HEK293T (cell line): ENCODE results near the gene UVSSA.

Experiments
- CTCF ChIA-PET: fragments of 350-600 bp; formaldehyde crosslinking; extraction: SDS; loops from one replicate; lab custom pipeline; 2021; ENCODE audit warnings: antibody characterized with exemption, inconsistent platforms; lab: Yijun Ruan, JAX
- POLR2A ChIA-PET: fragments of 350-600 bp; formaldehyde crosslinking; extraction: SDS; loops from one replicate; lab custom pipeline; 2020; ENCODE audit warnings: antibody characterized with exemption, inconsistent platforms; lab: Yijun Ruan, JAX
- DNase-seq: peaks from one replicate; pipeline ENCODE4 v3.0.0; 2012; ENCODE audit warnings: mixed read lengths; ENCODE audit errors: extremely low spot score
- ARNT ChIP-seq: fragments of 450-650 bp; IDR thresholded peaks from 2 replicates; pipeline ENCODE4 v1.6.1; 2017; ENCODE audit warnings: mild to moderate bottlenecking
- BHLHE40 ChIP-seq: fragments of 450-650 bp; IDR thresholded peaks from 2 replicates; pipeline ENCODE4 v1.6.1; 2016; ENCODE audit warnings: mild to moderate bottlenecking, moderate library complexity, borderline replicate concordance
- CTBP1 ChIP-seq: fragments of 450-650 bp; IDR thresholded peaks from 2 replicates; pipeline ENCODE4 v1.6.1; 2016; ENCODE audit warnings: borderline replicate concordance
- ELF4 ChIP-seq: fragments of 450-650 bp; IDR thresholded peaks from 2 replicates; pipeline ENCODE4 v1.6.1; 2017; ENCODE audit warnings: antibody characterized with exemption
- FOXA1 ChIP-seq: fragments of 450-650 bp; IDR thresholded peaks from 2 replicates; pipeline ENCODE4 v1.6.1; 2016; ENCODE audit warnings: mild to moderate bottlenecking
- FOXK2 ChIP-seq: fragments of 450-650 bp; IDR thresholded peaks from 2 replicates; pipeline ENCODE4 v1.6.1; 2016; ENCODE audit warnings: mild to moderate bottlenecking
- FOXM1 ChIP-seq: fragments of 450-650 bp; IDR thresholded peaks from 2 replicates; pipeline ENCODE4 v1.6.1; 2017; ENCODE audit warnings: mild to moderate bottlenecking, borderline replicate concordance
- HDGF ChIP-seq: fragments of 450-650 bp; IDR thresholded peaks from 2 replicates; pipeline ENCODE4 v1.6.1; 2017; ENCODE audit warnings: antibody characterized with exemption, borderline replicate concordance
- L3MBTL2 ChIP-seq: fragments of 450-650 bp; conservative IDR thresholded peaks from 2 replicates; pipeline ENCODE4 v1.6.1; 2016; ENCODE audit warnings: mild to moderate bottlenecking
- LEF1 ChIP-seq: fragments of 450-650 bp; IDR thresholded peaks from 2 replicates; pipeline ENCODE4 v1.6.1; 2017; ENCODE audit warnings: mild to moderate bottlenecking, borderline replicate concordance
- NFRKB ChIP-seq: fragments of 450-650 bp; IDR thresholded peaks from 2 replicates; pipeline ENCODE4 v1.6.1; 2016; ENCODE audit warnings: mild to moderate bottlenecking, moderate library complexity
- PKNOX1 ChIP-seq: fragments of 450-650 bp; IDR thresholded peaks from 2 replicates; pipeline ENCODE4 v1.6.1; 2016
- SP1 ChIP-seq: fragments of 450-650 bp; IDR thresholded peaks from 2 replicates; pipeline ENCODE4 v1.6.1; 2017
- SUZ12 ChIP-seq: fragments of 450-650 bp; IDR thresholded peaks from 2 replicates; pipeline ENCODE4 v1.6.1; 2016; ENCODE audit warnings: mild to moderate bottlenecking
- TARDBP ChIP-seq: fragments of 450-650 bp; IDR thresholded peaks from 2 replicates; pipeline ENCODE4 v1.6.1; 2016
- ZNF384 ChIP-seq: fragments of 450-650 bp; IDR thresholded peaks from 2 replicates; pipeline ENCODE4 v1.6.1; 2016

Gene UVSSA

GRCh38 chr4:1377606-1378261 lies 30.7 kb downstream of the UVSSA start:
- ChIA-PET POLR2A (no interaction called here), CTCF (interaction anchor here (1.2 kb wide), 1 partner anchor 22 kb away, joined by 6 read pairs; no protein-coding TSS in a partner anchor)
- no peak for DNase-seq
- no peak for TF ChIP-seq SUZ12
- no peak for TF ChIP-seq ELF4

GRCh38 chr4:1378559-1379231 lies 31.7 kb downstream of the UVSSA start:
- POLR2A ChIA-PET: no interaction called here
- DNase-seq: no peak
- TF ChIP-seq PKNOX1 (no peak), HDGF (no peak), ZNF384 (no peak), L3MBTL2 (no peak), FOXA1 (no peak), LEF1 (no peak), BHLHE40 (no peak), CTBP1 (no peak), NFRKB (no peak), FOXM1 (no peak), ARNT (no peak), SUZ12 (no peak), SP1 (no peak), TARDBP (no peak), FOXK2 (no peak)
- CTCF ChIA-PET: no interaction called here

GRCh38 chr4:1379351-1379781 lies 32.4 kb downstream of the UVSSA start:
- TF ChIP-seq PKNOX1: no peak
- TF ChIP-seq FOXK2: no peak
- TF ChIP-seq TARDBP: no peak
- no peak for TF ChIP-seq SUZ12
- TF ChIP-seq ELF4: no peak
- no peak for TF ChIP-seq L3MBTL2
- no peak for TF ChIP-seq ARNT
- no peak for TF ChIP-seq ZNF384
- TF ChIP-seq FOXM1: no peak
- no peak for TF ChIP-seq NFRKB
- TF ChIP-seq FOXA1: no peak
- no peak for TF ChIP-seq CTBP1
- no peak for TF ChIP-seq LEF1
- TF ChIP-seq HDGF: no peak
- TF ChIP-seq SP1: no peak
- no peak for TF ChIP-seq BHLHE40
- CTCF ChIA-PET: no interaction called here
- POLR2A ChIA-PET: no interaction called here
- no peak for DNase-seq

- DNase-seq: no peak
- TF ChIP-seq FOXK2 (no peak), NFRKB (no peak), ARNT (no peak), SUZ12 (no peak), L3MBTL2 (no peak), LEF1 (no peak)
- POLR2A ChIA-PET: no interaction called here
- CTCF ChIA-PET: no interaction called here
Measured at GRCh38 chr4:1379801-1380331, 32.9 kb downstream of the UVSSA start.

- ChIA-PET POLR2A (no interaction called here), CTCF (no interaction called here)
- no peak for TF ChIP-seq ELF4
- TF ChIP-seq PKNOX1: no peak
- TF ChIP-seq FOXK2: no peak
- no peak for TF ChIP-seq SP1
- TF ChIP-seq LEF1: no peak
- TF ChIP-seq FOXM1: no peak
- TF ChIP-seq FOXA1: no peak
- DNase-seq: no peak
Measured at GRCh38 chr4:1380368-1381151, 33.6 kb downstream of the UVSSA start.

GRCh38 chr4:1381181-1381621 lies 34.2 kb downstream of the UVSSA start:
- ChIA-PET CTCF (no interaction called here), POLR2A (no interaction called here)
- DNase-seq: no peak
- TF ChIP-seq HDGF (no peak), TARDBP (no peak), FOXK2 (no peak), SUZ12 (no peak), PKNOX1 (no peak), FOXA1 (no peak), FOXM1 (no peak), ZNF384 (no peak), ARNT (no peak), SP1 (no peak), LEF1 (no peak), L3MBTL2 (no peak), CTBP1 (no peak), NFRKB (no peak), BHLHE40 (no peak), ELF4 (no peak)
